HEK293T (cell line): Measurements from ENCODE around the gene KIAA0930.

Experiments used
- CTCF ChIA-PET: fragments of 350-600 bp; formaldehyde crosslinking; extraction: SDS; loops from one replicate; lab custom pipeline; 2021; ENCODE audit warnings: antibody characterized with exemption, inconsistent platforms; lab: Yijun Ruan, JAX
- POLR2A ChIA-PET: fragments of 350-600 bp; formaldehyde crosslinking; extraction: SDS; loops from one replicate; lab custom pipeline; 2020; ENCODE audit warnings: antibody characterized with exemption, inconsistent platforms; lab: Yijun Ruan, JAX
- DNase-seq: peaks from one replicate; pipeline ENCODE4 v3.0.0; 2012; ENCODE audit warnings: mixed read lengths; ENCODE audit errors: extremely low spot score
- ARNT ChIP-seq: fragments of 450-650 bp; IDR thresholded peaks from 2 replicates; pipeline ENCODE4 v1.6.1; 2017; ENCODE audit warnings: mild to moderate bottlenecking
- BHLHE40 ChIP-seq: fragments of 450-650 bp; IDR thresholded peaks from 2 replicates; pipeline ENCODE4 v1.6.1; 2016; ENCODE audit warnings: mild to moderate bottlenecking, moderate library complexity, borderline replicate concordance
- CTBP1 ChIP-seq: fragments of 450-650 bp; IDR thresholded peaks from 2 replicates; pipeline ENCODE4 v1.6.1; 2016; ENCODE audit warnings: borderline replicate concordance
- ELF4 ChIP-seq: fragments of 450-650 bp; IDR thresholded peaks from 2 replicates; pipeline ENCODE4 v1.6.1; 2017; ENCODE audit warnings: antibody characterized with exemption
- FOXA1 ChIP-seq: fragments of 450-650 bp; IDR thresholded peaks from 2 replicates; pipeline ENCODE4 v1.6.1; 2016; ENCODE audit warnings: mild to moderate bottlenecking
- FOXK2 ChIP-seq: fragments of 450-650 bp; IDR thresholded peaks from 2 replicates; pipeline ENCODE4 v1.6.1; 2016; ENCODE audit warnings: mild to moderate bottlenecking
- FOXM1 ChIP-seq: fragments of 450-650 bp; IDR thresholded peaks from 2 replicates; pipeline ENCODE4 v1.6.1; 2017; ENCODE audit warnings: mild to moderate bottlenecking, borderline replicate concordance
- HDGF ChIP-seq: fragments of 450-650 bp; IDR thresholded peaks from 2 replicates; pipeline ENCODE4 v1.6.1; 2017; ENCODE audit warnings: antibody characterized with exemption, borderline replicate concordance
- L3MBTL2 ChIP-seq: fragments of 450-650 bp; conservative IDR thresholded peaks from 2 replicates; pipeline ENCODE4 v1.6.1; 2016; ENCODE audit warnings: mild to moderate bottlenecking
- LEF1 ChIP-seq: fragments of 450-650 bp; IDR thresholded peaks from 2 replicates; pipeline ENCODE4 v1.6.1; 2017; ENCODE audit warnings: mild to moderate bottlenecking, borderline replicate concordance
- NFRKB ChIP-seq: fragments of 450-650 bp; IDR thresholded peaks from 2 replicates; pipeline ENCODE4 v1.6.1; 2016; ENCODE audit warnings: mild to moderate bottlenecking, moderate library complexity
- PKNOX1 ChIP-seq: fragments of 450-650 bp; IDR thresholded peaks from 2 replicates; pipeline ENCODE4 v1.6.1; 2016
- SP1 ChIP-seq: fragments of 450-650 bp; IDR thresholded peaks from 2 replicates; pipeline ENCODE4 v1.6.1; 2017
- SUZ12 ChIP-seq: fragments of 450-650 bp; IDR thresholded peaks from 2 replicates; pipeline ENCODE4 v1.6.1; 2016; ENCODE audit warnings: mild to moderate bottlenecking
- TARDBP ChIP-seq: fragments of 450-650 bp; IDR thresholded peaks from 2 replicates; pipeline ENCODE4 v1.6.1; 2016
- ZNF384 ChIP-seq: fragments of 450-650 bp; IDR thresholded peaks from 2 replicates; pipeline ENCODE4 v1.6.1; 2016

KIAA0930 gene

GRCh38 chr22:45190202-45190872, 50.4 kb downstream of the KIAA0930 start:
- DNase-seq, result no peak
- ChIA-PET CTCF (no interaction called here), POLR2A (no interaction called here)
- TF ChIP-seq PKNOX1 (no peak), SP1 (no peak), SUZ12 (no peak), FOXK2 (no peak), TARDBP (no peak), HDGF (no peak), NFRKB (no peak)

GRCh38 chr22:45188779-45189178, 51.9 kb downstream of the KIAA0930 start:
- POLR2A ChIA-PET, result no interaction called here
- CTCF ChIA-PET, result no interaction called here
- no peak for DNase-seq
- TF ChIP-seq SP1 (no peak), HDGF (no peak), PKNOX1 (no peak), ZNF384 (no peak), L3MBTL2 (no peak), LEF1 (no peak), ARNT (no peak), SUZ12 (no peak), BHLHE40 (no peak), FOXM1 (no peak), CTBP1 (no peak), ELF4 (no peak), TARDBP (no peak), NFRKB (no peak), FOXA1 (no peak), FOXK2 (no peak)

GRCh38 chr22:45187891-45188290, 52.8 kb downstream of the KIAA0930 start:
- no peak for DNase-seq
- ChIA-PET CTCF (no interaction called here), POLR2A (no interaction called here)
- TF ChIP-seq TARDBP (no peak), ZNF384 (no peak), L3MBTL2 (no peak), SUZ12 (no peak), ARNT (no peak), SP1 (no peak), NFRKB (no peak), HDGF (no peak), BHLHE40 (no peak), LEF1 (no peak), PKNOX1 (no peak), FOXM1 (no peak), ELF4 (no peak), FOXK2 (no peak), FOXA1 (no peak), CTBP1 (no peak)

GRCh38 chr22:45185718-45186514, 54.8 kb downstream of the KIAA0930 start:
- CTCF ChIA-PET, result no interaction called here
- DNase-seq, result no peak
- POLR2A ChIA-PET, result no interaction called here
- TF ChIP-seq FOXK2 (no peak), FOXM1 (no peak), PKNOX1 (no peak), TARDBP (no peak), FOXA1 (no peak), SP1 (no peak)

GRCh38 chr22:45183974-45184373, 56.7 kb downstream of the KIAA0930 start:
- POLR2A ChIA-PET, result no interaction called here
- DNase-seq, result no peak
- CTCF ChIA-PET, result no interaction called here
- TF ChIP-seq LEF1 (no peak), SUZ12 (no peak), SP1 (no peak), HDGF (no peak), NFRKB (no peak), PKNOX1 (no peak), L3MBTL2 (no peak), BHLHE40 (no peak), FOXK2 (no peak), TARDBP (no peak), CTBP1 (no peak), FOXM1 (no peak), ZNF384 (no peak), ARNT (no peak), FOXA1 (no peak), ELF4 (no peak)
